OCI-LY3 (cell line): ENCODE results near the gene LCN1.

ENCODE experiments used
- H2AFZ ChIP-seq: fragments of 200-600, 300-600 bp; shearing (Covaris generic); 2 replicates; pipeline ENCODE4 v1.6.0; 2014; ENCODE audit warnings: antibody characterized with exemption, low read depth, low read length
- H3K27ac ChIP-seq: fragments of 200-600, 300-600 bp; sonication (generic); 2 replicates; pipeline ENCODE4 v1.5.1; 2014; ENCODE audit warnings: mild to moderate bottlenecking, low read length, moderate library complexity, mixed read lengths
- H3K27me3 ChIP-seq: fragments of 200-600, 300-600 bp; sonication (generic); 2 replicates; pipeline ENCODE4 v1.6.1; 2014; ENCODE audit warnings: low read depth, low read length, mixed read lengths
- H3K36me3 ChIP-seq: fragments of 200-600, 300-600 bp; sonication (generic); replicated peaks from 2 replicates; pipeline ENCODE3; 2014; ENCODE audit warnings: low read depth, low read length, mixed read lengths
- H3K4me1 ChIP-seq: fragments of 300-600, 200-600 bp; sonication (generic); 2 replicates; pipeline ENCODE4 v1.6.1; 2014; ENCODE audit warnings: low read length, mixed read lengths
- H3K4me2 ChIP-seq: fragments of 200-600, 300-600 bp; sonication (generic); 2 replicates; pipeline ENCODE4 v1.6.1; 2014; ENCODE audit warnings: low read length, mixed read lengths
- H3K4me3 ChIP-seq: fragments of 300-600, 200-600 bp; sonication (generic); 2 replicates; pipeline ENCODE4 v1.5.1; 2014; ENCODE audit warnings: antibody characterized with exemption, mild to moderate bottlenecking, low read length, moderate library complexity
- H3K79me2 ChIP-seq: fragments of 300-600, 200-600 bp; shearing (Covaris generic); 2 replicates; pipeline ENCODE4 v1.6.1; 2014; ENCODE audit warnings: mild to moderate bottlenecking, low read length, mixed read lengths
- H3K9ac ChIP-seq: fragments of 300-600, 200-600 bp; shearing (Covaris generic); 2 replicates; pipeline ENCODE4 v1.6.0; 2014; ENCODE audit warnings: mild to moderate bottlenecking, low read length, moderate library complexity
- H3K9me3 ChIP-seq: fragments of 200-600, 300-600 bp; shearing (Covaris generic); 2 replicates; pipeline ENCODE4 v1.6.1; 2014; ENCODE audit warnings: low read length, mixed read lengths; ENCODE audit not compliant: insufficient read depth
- H4K20me1 ChIP-seq: fragments of 200-600, 300-600 bp; sonication (generic); 2 replicates; pipeline ENCODE4 v1.6.1; 2016; ENCODE audit warnings: low read length, mixed read lengths; ENCODE audit not compliant: insufficient read depth
- CTCF ChIP-seq: fragments of 200-600, 300-600 bp; sonication (generic); IDR thresholded peaks from 2 replicates; pipeline ENCODE4 v1.5.1; 2014; ENCODE audit warnings: antibody characterized with exemption, low read length, low read depth
- EZH2phosphoT487 ChIP-seq: fragments of 200-600 bp; shearing (Covaris generic); IDR thresholded peaks from 2 replicates; pipeline ENCODE4 v1.6.1; 2018; ENCODE audit warnings: antibody characterized with exemption, mixed run types, low read depth

LCN1 gene

GRCh38 chr9:135502873-135503321 lies 18.3 kb upstream of the LCN1 start:
- peaks cover 25% of the 10 kb centered on the region for H4K20me1 ChIP-seq
- peaks cover 13% of the 10 kb centered on the region for H3K4me1 ChIP-seq
- no peak overlapping the region for H3K4me2 ChIP-seq
- H3K36me3 ChIP-seq: peaks cover 26% of the 10 kb centered on the region
- peaks cover 25% of the 10 kb centered on the region for H3K79me2 ChIP-seq
- H3K9me3 ChIP-seq: no peaks in the 10 kb centered on the region
- no peak overlapping the region for H3K27ac ChIP-seq
- no peak overlapping the region for H2AFZ ChIP-seq
- H3K4me3 ChIP-seq: no peak overlapping the region
- TF ChIP-seq CTCF (no peak), EZH2phosphoT487 (no peak)
- H3K9ac ChIP-seq: no peak overlapping the region
- no peaks in the 10 kb centered on the region for H3K27me3 ChIP-seq

- TF ChIP-seq EZH2phosphoT487 (no peak), CTCF (no peak)
Observed at GRCh38 chr9:135503371-135504261, 17.6 kb upstream of the LCN1 start.

DNA sequence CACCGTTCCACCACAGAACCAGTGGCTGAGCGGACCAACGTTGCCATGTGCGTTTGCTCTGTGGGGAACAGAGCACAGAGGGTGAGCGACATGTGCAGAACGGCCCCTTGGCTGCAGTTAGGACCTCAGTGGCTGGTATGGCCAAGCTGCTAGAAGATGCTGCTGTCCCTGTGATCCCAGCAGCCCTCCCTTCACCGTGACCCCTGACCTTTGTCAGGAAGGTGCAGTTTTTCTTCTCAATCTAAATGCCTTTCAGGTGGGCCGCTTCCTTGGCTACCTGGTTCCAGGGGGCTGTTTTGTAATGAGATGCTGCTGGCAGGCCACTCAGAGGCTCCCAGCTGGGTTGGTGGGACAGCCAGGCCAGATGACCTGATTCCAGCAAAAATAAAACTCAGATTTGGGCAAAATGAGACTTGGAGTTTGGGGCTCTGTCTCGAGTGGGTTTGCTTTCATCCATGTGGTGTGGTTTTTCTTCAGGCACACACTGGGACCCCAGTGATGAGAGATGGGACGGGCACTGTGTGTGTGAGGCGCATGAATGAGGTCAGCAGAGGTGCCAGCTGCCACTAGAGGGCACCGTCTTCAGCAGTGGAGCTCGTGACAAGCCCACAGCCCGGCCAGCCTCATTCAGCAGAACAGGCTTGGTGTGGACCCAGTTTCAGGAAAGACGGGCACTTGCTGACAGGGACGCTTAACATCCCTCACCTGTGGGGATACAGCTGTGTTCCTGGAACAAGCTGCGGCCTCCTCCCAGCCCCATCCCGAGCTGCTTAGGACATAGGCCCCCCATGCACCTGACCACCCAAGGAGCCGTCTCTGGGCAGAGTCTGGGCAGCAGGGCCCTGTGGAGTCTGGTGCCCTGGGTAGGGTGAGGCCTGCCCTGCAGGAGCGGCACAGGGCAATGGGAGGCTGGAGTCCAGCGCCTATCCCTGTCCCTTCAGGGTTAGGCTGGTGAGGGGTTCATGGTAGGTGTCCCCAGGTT lies 16.7 kb upstream of the LCN1 start:
- no peaks in the 10 kb centered on the region for H3K27me3 ChIP-seq
- H3K79me2 ChIP-seq: peaks cover 25% of the 10 kb centered on the region
- H3K36me3 ChIP-seq: peaks cover 26% of the 10 kb centered on the region
- no peak overlapping the region for H2AFZ ChIP-seq
- H3K4me2 ChIP-seq: no peak overlapping the region
- H4K20me1 ChIP-seq: peaks cover 25% of the 10 kb centered on the region
- TF ChIP-seq CTCF: peak; percentile 63
- no peak for TF ChIP-seq EZH2phosphoT487
- H3K27ac ChIP-seq: no peak overlapping the region
- peaks cover 8% of the 10 kb centered on the region for H3K4me1 ChIP-seq
- H3K4me3 ChIP-seq: no peak overlapping the region
- no peak overlapping the region for H3K9ac ChIP-seq
- H3K9me3 ChIP-seq: no peaks in the 10 kb centered on the region

More at GRCh38 chr9:135503371-135504261, 17.6 kb upstream of the LCN1 start:
- H4K20me1 ChIP-seq: peaks cover 25% of the 10 kb centered on the region
- H3K4me3 ChIP-seq: no peak overlapping the region
- H3K9me3 ChIP-seq: no peaks in the 10 kb centered on the region
- H3K36me3 ChIP-seq: peaks cover 26% of the 10 kb centered on the region
- no peak overlapping the region for H3K4me2 ChIP-seq
- no peak overlapping the region for H3K27ac ChIP-seq
- H2AFZ ChIP-seq: no peak overlapping the region
- no peak overlapping the region for H3K9ac ChIP-seq
- peaks cover 13% of the 10 kb centered on the region for H3K4me1 ChIP-seq
- no peaks in the 10 kb centered on the region for H3K27me3 ChIP-seq
- peaks cover 25% of the 10 kb centered on the region for H3K79me2 ChIP-seq
